HL-60/S4 (cell line): ENCODE data around the gene FUT8.

ENCODE experiments used
- in situ Hi-C: fragments of 300-500 bp; cut with MboI; formaldehyde crosslinking; loops from 2 replicates; pipeline ENCODE4 v1.14.3; 2022; ENCODE audit warnings: low sequenced_read_pairs

The FUT8 gene

GRCh38 chr14:65552724-65553123 is 140.2 kb downstream of the FUT8 start:
- in situ Hi-C loops, result no loop called here

GRCh38 chr14:65554837-65555236 is 142.3 kb downstream of the FUT8 start:
- in situ Hi-C loops, result no loop called here

GRCh38 chr14:65555358-65555757 is 142.8 kb downstream of the FUT8 start:
- in situ Hi-C loops, result no loop called here

- in situ Hi-C loops, result no loop called here
Measured at GRCh38 chr14:65558363-65558762, 145.8 kb downstream of the FUT8 start.

- in situ Hi-C loops, result no loop called here
Measured at GRCh38 chr14:65560340-65561027, 148.0 kb downstream of the FUT8 start.

GRCh38 chr14:65564370-65564769 is 151.8 kb downstream of the FUT8 start:
- in situ Hi-C loops, result no loop called here

GRCh38 chr14:65565948-65566347 is 153.4 kb downstream of the FUT8 start:
- in situ Hi-C loops, result no loop called here

- in situ Hi-C loops, result no loop called here
Measured at GRCh38 chr14:65566820-65567522, 154.4 kb downstream of the FUT8 start.

GRCh38 chr14:65574611-65575010 is 162.1 kb downstream of the FUT8 start:
- in situ Hi-C loops, result no loop called here

- in situ Hi-C loops, result no loop called here
Measured at GRCh38 chr14:65575389-65575788, 162.9 kb downstream of the FUT8 start.

- in situ Hi-C loops, result no loop called here
Measured at GRCh38 chr14:65580973-65581372, 168.4 kb downstream of the FUT8 start.

- in situ Hi-C loops, result no loop called here
Measured at GRCh38 chr14:65581378-65581777, 168.8 kb downstream of the FUT8 start.

GRCh38 chr14:65581799-65582198 is 169.3 kb downstream of the FUT8 start:
- in situ Hi-C loops, result no loop called here

GRCh38 chr14:65585216-65585615 is 172.7 kb downstream of the FUT8 start:
- in situ Hi-C loops, result no loop called here

GRCh38 chr14:65588426-65589140 is 176.1 kb downstream of the FUT8 start:
- in situ Hi-C loops, result no loop called here

- in situ Hi-C loops, result no loop called here
Measured at GRCh38 chr14:65594153-65594881, 181.8 kb downstream of the FUT8 start.

- in situ Hi-C loops, result no loop called here
Measured at GRCh38 chr14:65594882-65595237, 182.3 kb downstream of the FUT8 start.

GRCh38 chr14:65599375-65599774 is 186.8 kb downstream of the FUT8 start:
- in situ Hi-C loops, result no loop called here

GRCh38 chr14:65600742-65601141 is 188.2 kb downstream of the FUT8 start:
- in situ Hi-C loops, result no loop called here

GRCh38 chr14:65604535-65604934 is 192.0 kb downstream of the FUT8 start:
- in situ Hi-C loops, result no loop called here

- in situ Hi-C loops, result no loop called here
Measured at GRCh38 chr14:65604936-65605335, 192.4 kb downstream of the FUT8 start.
